GM12892 (cell line): ENCODE measurements around the gene PREX1.
"Not testable (repeated sequence)": the region's sequence is repeated elsewhere in the genome, so short reads cannot be mapped to it uniquely, and the experiment has no call there.

ENCODE experiments used
- DNase-seq: peaks from one replicate; pipeline ENCODE4 v3.0.0; 2011; ENCODE audit not compliant: insufficient read length
- FAIRE-seq: peaks from 2 replicates; lab custom pipeline; 2011; peaks lifted over from hg19 to GRCh38; lab: Jason Lieb, UNC
- POLR2A ChIP-seq: IDR thresholded peaks from 2 replicates; pipeline ENCODE4 v1.6.1; 2011; ENCODE audit warnings: low read depth, low read length, control low read depth
- POLR2AphosphoS5 ChIP-seq: IDR thresholded peaks from 2 replicates; pipeline ENCODE4 v1.6.1; 2011; ENCODE audit warnings: low read depth, low read length, control low read depth
- TAF1 ChIP-seq: IDR thresholded peaks from 2 replicates; pipeline ENCODE4 v1.6.1; 2011; ENCODE audit warnings: low read depth, mild to moderate bottlenecking, control low read depth, low read length, borderline replicate concordance

PREX1 gene

GRCh38 chr20:48603116-48603818 lies 224.5 kb downstream of the PREX1 start:
- TF ChIP-seq TAF1: no peak
- TF ChIP-seq POLR2AphosphoS5: no peak
- TF ChIP-seq POLR2A: no peak
- no peak for FAIRE-seq
- DNase-seq: no peak

GRCh38 chr20:48601798-48602197 lies 226.0 kb downstream of the PREX1 start:
- TF ChIP-seq POLR2A (no peak), TAF1 (no peak), POLR2AphosphoS5 (no peak)
- FAIRE-seq (no peak), DNase-seq (no peak)

GRCh38 chr20:48600470-48600945 lies 227.3 kb downstream of the PREX1 start:
- TF ChIP-seq POLR2AphosphoS5 (no peak), TAF1 (no peak)
- FAIRE-seq: no peak
- DNase-seq: no peak

GRCh38 chr20:48599748-48600469 lies 227.9 kb downstream of the PREX1 start:
- FAIRE-seq: no peak
- TF ChIP-seq POLR2A (no peak), TAF1 (no peak), POLR2AphosphoS5 (no peak)
- no peak for DNase-seq

GRCh38 chr20:48599106-48599747 lies 228.6 kb downstream of the PREX1 start:
- TF ChIP-seq POLR2AphosphoS5 (no peak), TAF1 (no peak), POLR2A (no peak)
- FAIRE-seq (no peak), DNase-seq (no peak)

- DNase-seq, FAIRE-seq: not testable (repeated sequence)
Observed at GRCh38 chr20:48598303-48598941, 229.4 kb downstream of the PREX1 start.

GRCh38 chr20:48597521-48598302 lies 230.1 kb downstream of the PREX1 start:
- DNase-seq (no peak), FAIRE-seq (no peak)
- TF ChIP-seq TAF1: no peak
- TF ChIP-seq POLR2AphosphoS5: no peak
- no peak for TF ChIP-seq POLR2A

GRCh38 chr20:48596334-48596898 lies 231.4 kb downstream of the PREX1 start:
- TF ChIP-seq POLR2AphosphoS5 (no peak), POLR2A (no peak), TAF1 (no peak)
- no peak for FAIRE-seq
- no peak for DNase-seq

GRCh38 chr20:48595495-48596333 lies 232.1 kb downstream of the PREX1 start:
- FAIRE-seq (no peak), DNase-seq (no peak)
- TF ChIP-seq TAF1 (no peak), POLR2A (no peak), POLR2AphosphoS5 (no peak)

- DNase-seq (no peak), FAIRE-seq (no peak)
- TF ChIP-seq TAF1 (no peak), POLR2A (no peak), POLR2AphosphoS5 (no peak)
Observed at GRCh38 chr20:48594533-48594932, 233.3 kb downstream of the PREX1 start.
